Inflammatory macrophage (primary cell): ENCODE measurements around the gene SMIM28.

Experiments
- DNase-seq, 2 donors: peaks; one replicate each; pipeline ENCODE4 v3.0.0-alpha.2; 2020 to 2022

SMIM28 gene

GRCh38 chr6:138431256-138432062 is 53.8 kb downstream of the SMIM28 start:
- peak; percentile 91 to 92 for DNase-seq

- no peak for DNase-seq
Measured at GRCh38 chr6:138432063-138432356, 54.3 kb downstream of the SMIM28 start.
